Endodermal cell (in vitro differentiated cells): ENCODE data around the gene CCL26. TPM values are rescaled to one million over a fixed set of nuclear protein-coding genes. Genes with fewer than 3 reads are reported as not detected.

ENCODE experiments used
- DNase-seq: peaks from one replicate; pipeline ENCODE4 v3.0.0-alpha.2; 2017
- H3K27ac ChIP-seq: 2 replicates; pipeline ENCODE4 v1.5.1; 2013; ENCODE audit warnings: mild to moderate bottlenecking, low read depth, low read length, moderate library complexity
- H3K27me3 ChIP-seq: 2 replicates; pipeline ENCODE4 v1.6.1; 2013; ENCODE audit warnings: mild to moderate bottlenecking, low read length, moderate library complexity; ENCODE audit not compliant: insufficient read depth, control insufficient read depth, poor library complexity, severe bottlenecking
- H3K36me3 ChIP-seq: 2 replicates; pipeline ENCODE4 v1.7.0; 2013; ENCODE audit warnings: mild to moderate bottlenecking, low read length, moderate library complexity; ENCODE audit not compliant: control insufficient read depth, insufficient read depth
- H3K4me1 ChIP-seq: one replicate; pipeline ENCODE4 v1.7.0; 2013; ENCODE audit warnings: low read length; ENCODE audit not compliant: control insufficient read depth, insufficient read depth
- H3K4me3 ChIP-seq: 2 replicates; pipeline ENCODE4 v1.5.1; 2013; ENCODE audit warnings: mild to moderate bottlenecking, low read length, moderate library complexity
- H3K9ac ChIP-seq: 2 replicates; pipeline ENCODE4 v1.6.1; 2013; ENCODE audit warnings: mild to moderate bottlenecking, low read length, moderate library complexity; ENCODE audit not compliant: poor library complexity, severe bottlenecking; ENCODE audit errors: extremely low read depth
- H3K9me3 ChIP-seq: 2 replicates; pipeline ENCODE4 v1.6.1; 2013; ENCODE audit warnings: mild to moderate bottlenecking, low read length, moderate library complexity; ENCODE audit not compliant: control insufficient read depth
- H3K27ac Mint-ChIP-seq: 2 replicates; pipeline ENCODE4 v1.8.0; 2020; ENCODE audit warnings: mixed read lengths
- H3K27me3 Mint-ChIP-seq: 2 replicates; pipeline ENCODE4 v1.8.0; 2021; ENCODE audit warnings: mild to moderate bottlenecking, mixed read lengths; ENCODE audit not compliant: insufficient read depth
- H3K36me3 Mint-ChIP-seq: 2 replicates; pipeline ENCODE4 v1.8.0; 2020; ENCODE audit warnings: low read depth, mixed read lengths
- H3K4me1 Mint-ChIP-seq: 2 replicates; pipeline ENCODE4 v1.8.0; 2020; ENCODE audit warnings: mixed read lengths
- H3K4me3 Mint-ChIP-seq: 2 replicates; pipeline ENCODE4 v1.8.0; 2020; ENCODE audit warnings: mild to moderate bottlenecking, moderate library complexity, mixed read lengths
- H3K9me3 Mint-ChIP-seq: 2 replicates; pipeline ENCODE4 v1.8.0; 2020; ENCODE audit warnings: mild to moderate bottlenecking, mixed read lengths
- WGBS, 2 experiments: methylation state at CpG; one replicate each; pipeline versions ENCODE4 v1.1.5 to v1.1.7; 2013; ENCODE audit warnings: missing lambda C conversion rate in 2 of 2, mixed read lengths in 1 of 2; ENCODE audit not compliant: insufficient coverage in 1 of 2, insufficient read length in 1 of 2; 5-methylcytosine and 5-hydroxymethylcytosine counted together
- total RNA-seq, 2 donors: library from RNA; stranded (reverse); fragmentation: NEBNext Ultra II Directional in 1 of 2; extraction: Animal tissue kit (Norgen Biotek cat#: 25700) in 1 of 2; gene quantifications; 2 replicates in 1 of 2; 3 replicates in 1 of 2; pipeline ENCODE4 v1.2.1, GENCODE V29; 2021
- TF ChIP-seq, protein P1 (sequence below): fragments of 200-600 bp; sonication (generic); conservative IDR thresholded peaks from 2 replicates; pipeline ENCODE4 v1.5.0; 2021; ENCODE audit warnings: antibody characterized with exemption, mild to moderate bottlenecking

The CCL26 gene
- total RNA-seq, 2 donors from 2014 or later, result 1.2 to 2.9 TPM

DNA sequence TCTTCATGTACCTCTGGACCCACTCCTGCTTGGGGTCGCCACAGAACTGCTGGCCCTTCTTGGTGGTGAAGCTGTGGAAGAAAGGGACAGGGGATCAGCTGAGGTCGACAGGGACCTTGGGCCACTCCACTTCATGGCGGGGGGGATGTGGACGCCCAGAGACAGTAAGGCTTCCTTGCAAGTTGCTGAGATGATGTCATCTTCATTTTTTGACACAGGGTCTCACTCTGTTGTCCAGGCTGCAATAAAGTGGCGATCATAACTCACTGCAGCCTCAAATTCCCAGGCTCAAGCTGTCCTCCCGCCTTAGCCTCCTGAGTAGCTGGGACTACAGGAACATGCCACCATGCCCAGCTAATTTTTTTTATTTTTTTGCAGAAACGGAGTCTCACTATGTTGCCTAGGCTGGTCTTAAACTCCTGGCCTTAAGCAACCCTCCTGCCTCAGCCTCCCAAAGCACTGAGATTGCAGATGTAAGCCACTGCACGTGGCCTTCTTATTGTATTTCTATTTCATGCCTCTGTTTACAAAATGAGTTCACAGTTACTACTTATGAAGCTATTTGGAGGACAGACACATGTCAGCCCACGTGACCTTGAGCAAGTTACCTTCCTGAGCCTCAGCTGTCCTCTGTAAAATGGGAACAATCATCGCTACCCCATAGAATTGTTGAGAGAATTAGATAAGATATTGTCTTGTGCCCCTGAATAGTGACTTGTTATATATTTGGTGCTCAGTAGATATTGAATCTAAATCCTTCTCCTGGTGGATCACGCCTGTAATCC lies 40.1 kb upstream of the CCL26 start:
- 91 to 95% methylated on average over 9 to 11 of the region's 11 CpGs for WGBS, 2 experiments
- DNase-seq, result no peak
- Histone ChIP-seq H3K9me3 (peaks cover 7% of the 10 kb centered on the region), H3K9ac (no peak overlapping the region), H3K4me3 (no peak overlapping the region), H3K36me3 (no peaks in the 10 kb centered on the region), H3K27ac (no peak overlapping the region), H3K27me3 (peaks cover 24% of the 10 kb centered on the region), H3K4me1 (no peaks in the 10 kb centered on the region)
- H3K4me3 Mint-ChIP-seq, result no peak overlapping the region
- no peaks in the 10 kb centered on the region for H3K4me1 Mint-ChIP-seq
- H3K36me3 Mint-ChIP-seq, result no peaks in the 10 kb centered on the region
- TF ChIP-seq, protein P1, sequence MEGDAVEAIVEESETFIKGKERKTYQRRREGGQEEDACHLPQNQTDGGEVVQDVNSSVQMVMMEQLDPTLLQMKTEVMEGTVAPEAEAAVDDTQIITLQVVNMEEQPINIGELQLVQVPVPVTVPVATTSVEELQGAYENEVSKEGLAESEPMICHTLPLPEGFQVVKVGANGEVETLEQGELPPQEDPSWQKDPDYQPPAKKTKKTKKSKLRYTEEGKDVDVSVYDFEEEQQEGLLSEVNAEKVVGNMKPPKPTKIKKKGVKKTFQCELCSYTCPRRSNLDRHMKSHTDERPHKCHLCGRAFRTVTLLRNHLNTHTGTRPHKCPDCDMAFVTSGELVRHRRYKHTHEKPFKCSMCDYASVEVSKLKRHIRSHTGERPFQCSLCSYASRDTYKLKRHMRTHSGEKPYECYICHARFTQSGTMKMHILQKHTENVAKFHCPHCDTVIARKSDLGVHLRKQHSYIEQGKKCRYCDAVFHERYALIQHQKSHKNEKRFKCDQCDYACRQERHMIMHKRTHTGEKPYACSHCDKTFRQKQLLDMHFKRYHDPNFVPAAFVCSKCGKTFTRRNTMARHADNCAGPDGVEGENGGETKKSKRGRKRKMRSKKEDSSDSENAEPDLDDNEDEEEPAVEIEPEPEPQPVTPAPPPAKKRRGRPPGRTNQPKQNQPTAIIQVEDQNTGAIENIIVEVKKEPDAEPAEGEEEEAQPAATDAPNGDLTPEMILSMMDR, result no peak
- no peak overlapping the region for H3K27ac Mint-ChIP-seq
- peaks cover 85% of the 10 kb centered on the region for H3K27me3 Mint-ChIP-seq
- peaks cover 10% of the 10 kb centered on the region for H3K9me3 Mint-ChIP-seq

DNA sequence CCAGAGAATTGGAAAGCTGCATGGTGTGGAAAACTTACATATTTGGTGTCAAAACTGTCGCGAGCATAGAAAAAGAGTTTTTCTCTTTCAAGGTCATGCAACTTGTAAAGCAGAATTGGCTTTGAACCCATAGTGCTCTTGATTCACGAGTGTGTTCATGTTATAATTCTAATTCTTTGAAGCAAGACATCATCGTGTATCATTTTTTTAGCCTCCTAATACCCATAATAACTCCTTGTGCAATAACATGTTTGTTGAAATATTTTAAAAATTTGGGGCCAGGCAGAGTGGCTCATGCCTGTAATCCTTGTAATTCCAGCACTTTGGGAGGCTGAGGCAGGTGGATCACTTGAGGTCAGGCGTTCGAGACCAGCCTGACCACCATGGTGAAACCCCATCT lies 37.4 kb upstream of the CCL26 start:
- Mint-ChIP-seq H3K4me3 (no peak overlapping the region), H3K36me3 (peaks cover 4% of the 10 kb centered on the region), H3K9me3 (peaks cover 26% of the 10 kb centered on the region), H3K27me3 (peaks cover 69% of the 10 kb centered on the region), H3K4me1 (no peaks in the 10 kb centered on the region), H3K27ac (no peak overlapping the region)
- H3K9me3 ChIP-seq, result peaks cover 17% of the 10 kb centered on the region
- no peak overlapping the region for H3K9ac ChIP-seq
- H3K4me1 ChIP-seq, result no peaks in the 10 kb centered on the region
- H3K36me3 ChIP-seq, result no peaks in the 10 kb centered on the region
- H3K27me3 ChIP-seq, result peaks cover 7% of the 10 kb centered on the region
- WGBS, 2 experiments, result 66 to 82% methylated on average over 4 to 6 of the region's 6 CpGs
- H3K27ac ChIP-seq, result no peak overlapping the region
- TF ChIP-seq, protein P1, result no peak
- H3K4me3 ChIP-seq, result no peak overlapping the region
- no peak for DNase-seq

DNA sequence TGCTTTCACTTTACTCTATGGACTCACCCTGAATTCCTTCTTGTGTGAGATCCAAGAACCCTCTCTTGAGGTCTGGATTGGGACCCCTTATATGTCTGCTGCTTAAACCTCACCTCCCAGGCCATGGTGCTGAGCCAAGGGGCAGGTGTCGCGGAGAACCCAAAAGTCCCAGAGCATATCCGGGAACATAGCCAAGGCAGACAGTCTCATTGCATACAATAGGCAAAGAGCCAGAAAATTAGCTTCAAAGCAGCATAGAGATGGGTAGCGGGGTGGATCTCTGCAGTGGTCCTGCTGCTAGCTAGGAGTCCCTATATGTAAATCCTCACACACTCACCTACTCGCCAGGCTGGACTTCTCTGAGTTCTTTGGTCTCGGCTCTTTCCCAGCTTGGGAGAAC lies 36.1 kb upstream of the CCL26 start:
- no peak overlapping the region for H3K27ac Mint-ChIP-seq
- H3K9ac ChIP-seq, result no peak overlapping the region
- H3K4me1 ChIP-seq, result no peaks in the 10 kb centered on the region
- H3K27me3 ChIP-seq, result no peaks in the 10 kb centered on the region
- H3K36me3 Mint-ChIP-seq, result peaks cover 4% of the 10 kb centered on the region
- WGBS, 2 experiments, result 76 to 85% methylated on average over 3 to 6 of the region's 6 CpGs
- no peaks in the 10 kb centered on the region for H3K36me3 ChIP-seq
- H3K9me3 ChIP-seq, result peaks cover 17% of the 10 kb centered on the region
- TF ChIP-seq, protein P1, result no peak
- no peak overlapping the region for H3K27ac ChIP-seq
- no peak overlapping the region for H3K4me3 Mint-ChIP-seq
- H3K4me1 Mint-ChIP-seq, result no peaks in the 10 kb centered on the region
- no peak overlapping the region for H3K4me3 ChIP-seq
- DNase-seq, result no peak
- peaks cover 59% of the 10 kb centered on the region for H3K27me3 Mint-ChIP-seq
- peaks cover 26% of the 10 kb centered on the region for H3K9me3 Mint-ChIP-seq
